HG03097 (cell line): ENCODE data around the gene PPP1R27.

Experiments used
- ATAC-seq: cut with Tn5 transposase; IDR thresholded peaks from one replicate; pipeline ENCODE4 v1.9.1; 2021; ENCODE audit not compliant: unreplicated experiment, low FRiP score

PPP1R27 gene

GRCh38 chr17:81822996-81823819 is 11.6 kb downstream of the PPP1R27 start:
- ATAC-seq, result no peak

GRCh38 chr17:81822312-81822637 is 12.6 kb downstream of the PPP1R27 start:
- no peak for ATAC-seq

GRCh38 chr17:81821603-81822311 is 13.1 kb downstream of the PPP1R27 start:
- no peak for ATAC-seq

GRCh38 chr17:81821147-81821546 is 13.7 kb downstream of the PPP1R27 start:
- no peak for ATAC-seq

GRCh38 chr17:81819708-81820107 is 15.1 kb downstream of the PPP1R27 start:
- no peak for ATAC-seq

GRCh38 chr17:81817758-81818147 is 17.1 kb downstream of the PPP1R27 start:
- ATAC-seq, result no peak

GRCh38 chr17:81815646-81815986 is 19.2 kb downstream of the PPP1R27 start:
- no peak for ATAC-seq

- no peak for ATAC-seq
Observed at GRCh38 chr17:81814748-81815645, 19.9 kb downstream of the PPP1R27 start.

GRCh38 chr17:81813861-81814683 is 20.8 kb downstream of the PPP1R27 start:
- no peak for ATAC-seq

GRCh38 chr17:81813371-81813684 is 21.5 kb downstream of the PPP1R27 start:
- no peak for ATAC-seq

GRCh38 chr17:81812571-81813370 is 22.1 kb downstream of the PPP1R27 start:
- no peak for ATAC-seq

- ATAC-seq, result no peak
Observed at GRCh38 chr17:81811705-81812570, 22.9 kb downstream of the PPP1R27 start.

- ATAC-seq, result no peak
Observed at GRCh38 chr17:81810892-81811704, 23.8 kb downstream of the PPP1R27 start.

- ATAC-seq, result no peak
Observed at GRCh38 chr17:81810476-81810875, 24.4 kb downstream of the PPP1R27 start.

GRCh38 chr17:81809556-81809998 is 25.3 kb downstream of the PPP1R27 start:
- no peak for ATAC-seq

GRCh38 chr17:81808778-81809555 is 25.9 kb downstream of the PPP1R27 start:
- ATAC-seq, result no peak

- ATAC-seq, result no peak
Observed at GRCh38 chr17:81807839-81808238, 27.0 kb downstream of the PPP1R27 start.
